ENCODE measurements around the gene EPHA7.

Gene EPHA7

DNA sequence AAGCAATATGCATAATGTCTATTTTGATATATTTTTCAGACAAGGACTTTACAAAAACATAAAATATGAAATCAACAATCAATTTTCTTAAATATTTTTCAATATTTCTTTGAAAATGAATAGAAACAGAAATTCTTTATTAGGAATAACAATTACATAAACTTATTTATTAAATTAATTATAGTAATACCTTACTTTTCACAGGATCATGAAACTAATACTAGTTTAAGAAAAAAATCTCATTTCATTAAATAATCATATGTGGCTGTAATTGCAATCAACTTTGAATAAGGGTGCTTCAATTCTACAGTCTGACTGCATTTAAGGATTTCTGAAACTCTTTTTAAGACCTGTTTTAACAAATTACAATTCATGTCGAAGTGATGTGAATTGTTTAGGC, 26.6 kb downstream of the EPHA7 start:
- no peak for DNase-seq

DNA sequence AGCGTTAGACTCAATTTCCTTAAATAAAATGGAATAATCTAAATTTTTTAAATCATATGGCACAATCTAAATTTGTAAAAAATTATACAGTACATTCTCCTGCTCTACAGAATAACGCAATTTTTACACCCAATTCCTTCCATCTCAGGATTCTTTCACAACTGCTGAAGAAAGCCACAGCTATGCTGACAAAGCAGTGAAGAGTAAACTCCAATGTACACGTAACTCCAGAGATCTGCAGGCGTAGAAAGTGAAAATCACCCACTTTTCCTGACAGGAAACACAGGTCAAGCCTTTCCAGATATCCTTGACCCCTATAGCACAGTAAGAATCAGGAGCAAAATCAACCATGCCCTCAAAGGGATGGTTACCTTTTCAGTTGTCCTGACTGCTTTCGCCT, 27.4 kb downstream of the EPHA7 start:
- no peak for DNase-seq

DNA sequence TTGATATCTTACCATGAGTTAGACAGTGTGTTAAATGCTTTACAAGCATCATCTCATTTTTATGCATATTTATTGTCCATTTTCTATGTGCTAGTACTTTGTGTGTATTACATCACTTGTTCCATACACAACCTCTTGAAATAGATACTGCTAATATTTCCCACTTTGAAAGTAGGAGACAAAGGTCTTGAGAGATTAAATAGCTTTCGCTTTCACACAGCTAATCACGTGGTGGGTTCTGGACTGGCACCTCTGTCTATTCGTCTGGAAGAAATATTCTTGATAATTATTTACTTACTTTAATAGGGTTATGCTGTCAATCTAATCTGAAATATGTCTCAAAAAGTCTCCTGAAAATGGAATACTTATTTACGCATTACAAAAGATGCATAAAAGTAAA, 30.2 kb downstream of the EPHA7 start:
- DNase-seq, result no peak

DNA sequence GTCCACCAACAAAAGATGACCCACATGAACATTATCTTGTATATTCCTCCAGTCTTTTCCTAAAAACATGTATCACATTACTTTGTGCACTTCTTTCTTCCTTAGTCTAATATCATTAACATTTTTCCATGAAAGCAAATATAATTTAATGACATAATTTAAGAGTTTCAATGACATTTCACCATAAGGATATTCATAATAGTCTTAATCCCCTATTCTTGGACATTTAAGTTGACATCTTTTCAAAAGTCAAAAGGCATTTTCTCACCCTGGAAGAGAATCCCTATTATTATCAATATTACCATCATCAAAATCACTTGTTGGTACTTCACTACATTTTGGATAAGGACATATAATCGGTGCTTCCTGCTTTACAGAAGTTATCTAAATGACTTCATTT, 31.3 kb downstream of the EPHA7 start:
- DNase-seq, result no peak

DNA sequence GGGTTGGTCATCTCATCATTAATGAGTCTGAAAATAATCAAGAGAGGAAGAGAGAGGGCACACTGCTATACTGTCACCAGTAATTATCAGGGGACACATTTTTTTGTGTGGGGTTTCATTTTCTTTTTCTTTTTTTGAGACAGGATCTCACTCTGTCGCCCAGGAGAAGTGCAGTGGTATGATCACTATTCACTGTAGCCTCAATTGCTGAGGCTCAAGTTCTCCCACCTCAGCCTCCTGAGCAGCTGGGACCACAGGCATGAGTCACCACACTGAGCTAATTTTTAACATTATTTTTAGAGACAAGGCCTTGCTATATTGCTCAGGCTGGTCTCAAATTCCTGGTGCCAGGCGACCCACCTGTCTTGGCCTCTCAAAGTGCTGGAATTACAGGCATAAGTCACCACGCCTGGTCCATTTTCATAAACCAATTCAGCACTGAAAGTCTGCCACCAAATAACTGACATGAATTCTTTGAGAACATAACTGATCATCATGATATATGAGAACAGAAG, 43.3 kb downstream of the EPHA7 start:
- no peak for DNase-seq

DNA sequence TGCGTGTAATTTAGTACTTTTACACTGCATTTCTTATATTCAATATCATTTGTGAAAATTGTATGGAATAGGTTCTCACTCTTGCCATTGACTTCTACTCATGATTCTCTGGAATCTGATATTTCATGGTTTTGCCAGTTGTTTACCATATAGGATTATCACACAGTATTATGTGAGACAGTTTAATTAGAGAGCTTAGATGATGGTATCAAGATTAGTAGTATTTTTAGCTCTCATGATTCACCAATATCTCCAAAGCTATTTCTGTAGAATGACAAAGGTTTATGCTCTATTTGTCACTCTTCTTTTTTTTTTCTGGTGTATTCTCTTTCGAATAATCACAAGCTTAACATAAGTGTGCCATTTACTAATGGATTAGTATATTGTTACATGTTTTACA, 45.9 kb downstream of the EPHA7 start:
- DNase-seq, result no peak

DNA sequence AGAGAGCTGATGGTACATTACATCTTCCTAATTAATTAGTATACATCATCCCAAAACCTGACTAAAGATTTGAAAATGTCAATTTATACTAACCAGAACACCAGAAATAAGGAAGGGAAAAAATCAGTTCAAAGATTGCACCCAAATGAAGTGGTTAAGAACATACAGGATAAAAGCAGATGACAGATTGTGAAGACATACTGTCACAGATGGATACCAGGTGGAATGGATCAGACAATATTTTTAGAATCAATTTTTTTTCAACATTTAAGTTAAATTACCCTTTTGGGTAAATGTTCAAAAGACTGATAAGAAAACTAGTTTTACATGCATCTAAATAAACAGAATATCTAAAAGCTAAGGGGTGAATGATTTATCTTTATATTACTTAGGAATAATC, 47.6 kb downstream of the EPHA7 start:
- no peak for DNase-seq

DNA sequence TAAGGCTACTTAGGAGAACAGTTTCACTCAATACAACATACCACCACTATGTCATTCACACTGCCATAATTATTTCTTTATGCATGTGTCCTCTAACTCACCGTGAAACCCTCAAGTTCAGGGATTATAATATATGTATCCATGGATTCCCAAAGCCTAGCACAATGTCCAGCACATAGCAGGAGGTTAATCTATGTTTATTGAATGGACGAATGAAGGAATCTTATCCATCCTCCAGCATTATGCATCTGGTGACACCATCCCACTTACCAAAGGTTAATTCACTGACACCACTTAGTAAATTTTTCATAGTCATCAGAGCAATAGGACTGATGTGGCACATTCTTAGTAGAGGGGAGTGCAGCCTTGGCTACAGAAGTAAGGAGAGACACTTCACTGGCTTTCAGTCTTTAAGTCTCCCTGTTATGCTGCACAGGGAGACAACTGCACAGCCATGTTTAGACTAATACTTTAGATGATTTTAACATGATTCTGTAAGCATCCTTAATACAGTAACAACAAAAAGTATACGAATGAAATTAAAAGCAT, 49.7 kb downstream of the EPHA7 start:
- DNase-seq, result no peak

DNA sequence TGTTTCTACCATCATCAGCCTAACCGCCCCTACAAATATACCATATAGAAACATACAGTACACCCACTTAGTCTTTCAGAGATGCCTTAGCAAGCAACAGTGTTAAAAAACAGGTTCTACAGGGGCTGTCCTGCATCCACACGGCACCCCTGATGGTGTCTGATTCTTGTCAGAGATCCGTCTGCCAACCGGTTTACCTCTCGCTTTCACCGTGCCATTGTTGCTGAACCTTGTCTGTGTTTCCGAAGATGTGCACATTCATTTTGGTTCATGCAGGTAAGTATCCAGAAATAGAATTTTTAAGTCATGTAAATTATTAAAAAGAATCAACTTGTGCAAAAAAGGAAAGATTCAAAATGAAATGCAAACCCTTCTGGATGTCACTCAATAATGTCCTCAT, 52.9 kb downstream of the EPHA7 start:
- DNase-seq, result no peak

DNA sequence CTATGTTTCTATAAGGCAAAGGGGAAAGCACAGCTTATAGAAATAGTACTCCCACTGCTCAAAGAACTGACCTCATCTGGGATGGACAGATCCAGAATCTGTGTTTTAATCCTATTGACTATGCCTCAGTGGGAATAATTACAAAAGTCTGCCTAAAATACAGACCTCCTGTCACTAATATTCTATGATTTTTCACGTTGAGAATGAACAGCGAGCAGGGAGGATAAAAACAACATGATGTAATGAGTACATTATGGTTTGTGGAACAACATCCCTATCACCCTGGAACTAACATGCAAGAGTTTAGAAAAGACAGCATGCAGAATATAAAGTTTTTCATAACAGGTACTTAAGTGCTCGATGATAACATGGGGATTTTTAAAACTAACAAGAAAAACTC, 53.9 kb downstream of the EPHA7 start:
- DNase-seq, result no peak

DNA sequence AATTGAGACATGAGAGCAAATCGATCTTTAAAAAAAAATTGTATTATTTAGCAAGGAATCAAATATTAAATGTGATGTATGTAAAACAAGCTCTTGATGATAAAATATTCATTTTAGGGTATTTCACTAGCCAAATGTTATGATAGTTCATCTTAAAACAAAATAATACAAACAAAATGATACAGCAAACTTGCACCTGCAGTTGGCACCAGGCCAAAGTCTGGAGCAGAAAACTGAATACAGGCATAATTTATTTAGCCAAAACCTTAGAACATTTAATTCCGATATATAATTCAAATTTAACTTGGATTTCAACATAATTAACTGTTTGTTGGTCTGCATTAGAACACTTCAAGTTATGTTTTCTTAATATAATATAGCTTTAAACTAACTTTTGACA, 60.9 kb downstream of the EPHA7 start:
- no peak for DNase-seq

DNA sequence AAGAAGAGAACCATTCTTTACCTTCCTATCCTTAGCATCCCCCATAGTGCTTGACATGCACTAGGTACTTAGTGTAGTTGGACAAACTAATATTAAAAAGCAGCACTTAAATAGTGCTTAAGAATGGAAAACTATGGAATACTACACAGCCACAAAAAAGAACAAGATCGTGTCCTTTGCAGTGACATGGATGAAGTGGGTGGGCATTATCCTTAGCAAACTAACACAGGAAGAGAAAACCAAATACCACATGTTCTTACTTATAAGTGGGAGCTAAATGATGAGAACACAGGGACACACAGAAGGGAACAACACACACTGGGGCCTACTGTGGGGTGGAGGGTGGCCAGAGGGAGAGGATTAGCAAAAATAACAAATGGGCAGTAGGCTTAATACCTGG, 66.8 kb downstream of the EPHA7 start:
- DNase-seq, result no peak

DNA sequence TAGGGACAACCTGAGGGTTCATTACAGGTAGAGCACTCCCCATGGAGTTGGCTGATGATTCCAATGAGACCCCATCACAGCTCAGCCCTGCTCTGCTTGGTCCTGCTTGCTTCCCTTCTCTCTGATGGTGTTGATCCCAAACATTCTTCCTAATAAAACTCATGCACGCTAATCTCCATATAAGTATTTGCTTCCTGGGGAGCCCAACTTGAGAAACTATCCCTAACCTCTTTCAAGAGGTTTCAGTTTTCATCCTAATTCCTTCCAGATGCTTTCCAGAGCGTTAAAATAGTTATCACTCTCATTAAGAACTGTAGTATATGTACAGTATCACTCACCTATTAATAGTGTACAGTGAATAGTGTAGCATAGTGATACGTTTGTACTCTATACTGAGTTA, 68.1 kb downstream of the EPHA7 start:
- no peak for DNase-seq

DNA sequence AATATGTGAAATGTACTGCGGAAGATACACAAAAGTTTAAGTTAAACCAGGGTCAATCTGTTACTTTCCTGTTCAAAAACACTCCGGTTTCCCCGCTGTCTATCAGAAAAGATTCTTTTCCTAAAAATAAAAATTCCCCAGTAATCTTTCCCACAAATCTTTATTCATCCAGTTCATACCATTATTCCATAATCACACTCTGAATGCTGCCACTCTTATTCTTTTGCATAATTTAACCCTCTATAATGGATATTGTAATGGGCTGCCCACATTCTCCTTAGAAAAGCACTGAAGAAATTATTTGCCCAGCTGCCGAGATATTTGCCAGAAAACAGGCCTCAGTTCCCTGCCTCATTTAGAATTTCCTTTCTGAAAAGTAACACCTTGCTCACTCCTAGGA, 68.6 kb downstream of the EPHA7 start:
- no peak for DNase-seq

DNA sequence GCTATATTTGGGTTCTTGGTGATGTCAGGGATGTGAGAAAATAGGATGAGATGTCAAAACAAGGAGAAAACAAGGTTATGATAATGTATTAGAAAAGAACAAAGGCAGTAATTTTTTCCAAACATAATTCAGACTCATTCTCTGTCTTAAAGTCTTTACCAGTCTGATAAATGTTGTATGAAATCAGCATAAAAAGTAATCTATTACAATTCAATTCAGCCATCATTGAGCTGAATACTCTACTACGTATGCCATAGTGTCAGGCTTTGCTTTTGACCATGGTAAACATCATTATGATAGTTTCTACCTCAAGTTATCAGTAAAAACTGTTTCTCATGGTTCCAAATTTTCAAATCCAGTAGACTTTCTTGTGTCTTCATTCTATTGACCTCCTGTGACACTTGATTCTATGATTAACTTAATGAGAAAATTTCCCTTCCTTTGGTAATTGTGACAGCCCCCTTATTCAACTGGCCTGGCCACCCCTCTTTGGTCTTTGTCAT, 75.0 kb downstream of the EPHA7 start:
- DNase-seq, result no peak

DNA sequence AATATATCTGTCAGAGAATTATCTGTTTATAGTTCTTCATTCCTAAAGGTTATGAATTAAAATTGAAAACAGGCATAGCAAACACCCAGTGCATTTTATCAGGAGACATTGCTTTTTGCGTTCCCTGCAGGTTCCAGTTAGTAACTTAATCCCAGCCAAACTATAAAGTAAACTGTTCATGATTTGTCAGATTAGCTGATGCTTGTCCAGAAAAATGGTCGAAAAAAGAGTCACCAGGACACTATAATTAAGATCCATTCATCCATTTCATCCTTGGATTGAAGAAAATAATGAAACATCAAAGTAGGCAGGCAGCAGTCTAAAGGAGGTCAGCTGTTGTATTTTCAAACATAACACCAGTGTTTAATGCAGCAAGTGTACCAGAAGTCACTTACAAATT, 75.9 kb downstream of the EPHA7 start:
- DNase-seq, result no peak

DNA sequence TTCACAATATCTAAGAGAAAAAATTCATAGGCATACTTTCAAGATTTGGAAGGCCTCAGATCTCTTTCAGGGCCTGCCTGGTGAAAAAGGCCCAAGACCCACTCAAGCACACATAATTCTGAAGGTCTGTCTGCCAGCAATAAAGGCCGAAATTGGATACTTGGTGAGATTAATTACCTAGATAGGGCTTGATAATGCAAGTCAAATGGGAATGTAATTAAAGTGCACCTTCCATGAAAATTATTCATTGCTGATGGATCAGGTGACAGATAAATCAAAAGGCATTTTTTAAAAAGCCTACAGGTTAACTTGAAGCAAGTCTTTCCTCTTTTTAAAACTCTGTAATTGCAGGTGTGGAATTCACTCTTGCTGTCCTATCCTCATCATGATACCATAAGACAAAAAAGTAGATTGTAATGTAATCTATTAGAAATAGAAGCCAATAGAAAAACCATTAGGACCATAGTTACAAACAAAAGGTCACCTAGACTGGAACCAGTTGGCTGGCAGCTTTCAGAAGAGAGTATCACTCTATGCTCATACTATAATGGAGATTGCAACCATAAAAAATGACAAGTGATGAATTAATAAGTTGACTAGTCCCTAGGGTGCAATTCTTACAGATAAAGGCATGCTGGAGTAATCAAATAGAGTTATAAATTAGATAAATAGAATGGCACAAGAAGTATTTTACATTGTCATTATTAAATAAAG, 77.3 kb downstream of the EPHA7 start:
- no peak for DNase-seq

DNA sequence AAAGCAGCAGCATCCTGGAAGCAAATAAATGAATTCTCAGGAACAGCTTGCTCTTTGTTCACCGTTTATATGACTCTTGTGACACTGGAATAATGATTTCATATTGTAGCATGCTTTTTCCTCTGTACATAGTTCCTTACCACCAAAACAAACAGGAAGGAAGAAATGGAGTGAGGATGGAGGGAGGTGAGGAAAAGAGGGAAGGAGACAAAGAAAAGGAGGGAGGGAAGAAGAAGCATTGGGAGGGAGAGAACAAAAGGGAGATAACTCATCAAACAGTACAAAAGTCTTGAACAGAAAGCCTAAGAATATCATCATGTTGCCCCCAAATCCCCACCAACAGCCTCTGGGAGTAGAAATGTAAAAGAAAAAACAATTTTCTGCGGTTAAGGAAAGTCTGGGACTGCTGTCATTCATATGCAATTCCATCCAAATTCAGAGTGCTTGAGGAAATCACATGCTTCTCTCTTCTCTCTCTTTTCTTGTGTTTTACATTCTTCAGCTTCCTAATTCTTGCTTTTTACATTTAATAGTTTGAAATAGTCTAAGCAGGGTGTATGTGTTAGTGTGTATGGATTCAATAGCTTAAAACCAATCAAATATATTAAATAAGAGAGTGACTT, 81.5 kb downstream of the EPHA7 start:
- DNase-seq, result no peak

DNA sequence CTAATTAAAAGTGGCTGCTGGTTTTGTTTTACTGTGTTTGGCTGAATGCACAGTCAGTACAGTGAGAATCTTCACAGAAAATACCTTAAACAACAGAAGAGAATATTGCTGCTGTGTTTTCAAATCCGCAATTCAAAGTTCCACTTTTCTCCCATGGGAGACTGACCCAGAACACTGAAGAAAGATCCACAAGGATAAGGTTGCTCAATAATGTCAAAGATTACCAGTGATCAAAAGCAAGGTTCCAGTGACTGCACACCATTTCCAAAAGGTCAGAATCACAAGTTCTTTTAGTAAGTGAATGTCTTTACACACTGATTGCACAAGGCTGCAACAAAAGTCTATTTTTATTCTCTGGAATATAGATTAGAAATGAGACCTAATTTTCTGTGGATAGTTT, 82.3 kb downstream of the EPHA7 start:
- no peak for DNase-seq

DNA sequence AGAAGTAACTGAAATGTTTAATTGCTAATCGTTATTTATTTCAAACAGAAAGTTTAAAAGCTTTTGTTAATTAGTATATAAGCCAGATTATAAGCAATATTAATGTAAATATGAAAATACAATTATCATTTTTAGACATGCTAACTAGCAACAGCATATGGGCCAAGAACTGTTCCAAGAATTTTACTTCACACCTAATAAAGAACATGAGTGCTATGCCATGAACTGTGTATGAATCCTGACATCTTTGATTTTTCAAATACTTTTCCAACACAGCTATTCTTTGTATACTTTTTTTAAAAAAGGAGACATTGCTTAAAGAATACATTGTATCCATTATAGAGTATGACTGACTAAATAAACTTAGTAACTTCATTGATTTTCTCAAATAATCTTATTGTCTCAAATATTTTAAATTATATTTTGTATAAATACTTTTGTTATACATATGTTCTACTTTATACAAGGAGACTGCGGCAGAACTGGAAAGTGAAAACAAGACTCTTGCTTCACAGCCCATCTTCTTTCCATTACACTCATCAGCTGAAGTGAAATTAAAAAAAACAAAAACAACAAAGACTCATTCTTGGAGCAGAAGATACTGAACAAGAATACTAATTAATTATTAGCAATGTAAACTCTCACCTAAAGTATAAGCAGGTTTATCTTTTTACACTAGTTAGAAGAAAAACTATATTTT, 89.9 kb downstream of the EPHA7 start:
- DNase-seq, result no peak

DNA sequence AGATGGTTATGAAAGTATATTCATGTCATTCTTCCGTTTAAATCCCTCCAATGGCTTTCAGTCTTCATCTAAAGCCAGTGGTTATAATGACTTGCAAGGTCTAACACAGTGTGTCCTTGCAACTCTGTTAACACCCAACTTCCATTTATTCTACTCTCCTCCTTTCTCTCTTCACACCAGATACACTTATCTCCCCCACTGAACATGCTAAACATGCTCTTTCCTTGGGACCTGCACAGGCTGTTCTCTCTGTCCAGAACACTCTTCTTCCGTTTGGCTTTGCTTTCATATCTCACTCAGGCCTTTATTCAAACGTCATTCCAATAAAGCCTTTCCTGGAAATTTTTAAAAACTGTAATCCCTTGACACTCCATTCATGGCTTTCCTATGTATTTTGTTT, 91.5 kb downstream of the EPHA7 start:
- no peak for DNase-seq

DNA sequence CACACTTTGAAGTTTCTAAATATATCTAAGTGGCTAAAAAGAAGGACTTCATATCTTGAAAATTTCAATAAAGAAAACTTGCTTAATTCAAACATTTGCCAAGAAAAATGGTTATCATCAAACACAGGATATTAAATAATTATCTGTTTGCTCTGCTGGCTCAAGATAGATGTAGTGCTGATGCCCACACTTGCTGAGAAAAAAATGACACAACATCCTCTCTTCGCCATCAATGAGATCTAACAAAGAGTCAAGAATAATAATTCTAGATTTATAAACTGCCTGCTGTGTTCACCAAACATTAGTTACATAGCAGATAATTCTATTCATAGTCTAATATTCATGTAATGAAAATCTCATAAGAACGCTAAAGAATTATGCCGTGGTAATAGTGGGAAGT, 93.6 kb downstream of the EPHA7 start:
- DNase-seq, result no peak

DNA sequence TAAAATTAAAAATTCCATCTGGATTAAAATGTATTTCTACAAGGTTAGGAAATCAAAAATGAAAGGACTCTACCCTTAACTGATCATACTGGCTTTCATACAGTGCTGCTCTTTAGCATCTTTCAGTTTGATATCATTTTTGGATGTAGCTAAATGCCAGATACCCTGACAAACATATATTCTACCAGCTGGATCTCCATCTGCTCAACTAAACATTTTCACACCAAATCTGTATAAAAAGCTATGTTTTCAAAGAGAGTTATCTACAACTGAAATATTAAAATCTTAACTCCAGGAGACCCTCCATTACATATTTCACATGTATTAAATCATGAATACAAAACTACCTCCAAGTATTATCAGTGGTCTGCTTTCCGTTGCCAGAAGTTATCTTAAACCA, 95.7 kb downstream of the EPHA7 start:
- no peak for DNase-seq

DNA sequence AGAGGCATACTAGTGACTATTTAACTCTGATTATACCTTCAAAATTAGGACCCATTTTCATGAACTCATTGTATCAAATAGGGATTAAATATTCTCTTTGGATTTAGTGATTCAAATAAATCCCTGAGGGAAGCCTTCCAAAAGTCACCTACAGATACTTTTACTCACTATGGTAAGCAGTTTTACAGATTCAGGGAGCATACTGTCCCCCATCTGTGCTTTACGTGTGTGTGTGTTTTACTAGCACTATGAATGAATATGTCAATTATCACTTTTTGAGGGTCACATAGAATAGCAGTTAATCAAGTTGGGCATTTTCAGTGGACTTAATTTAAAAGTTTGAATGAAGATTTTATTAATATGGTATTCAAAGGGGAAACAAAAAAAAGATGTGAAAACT, 96.7 kb downstream of the EPHA7 start:
- DNase-seq, result no peak

Measured in CD4-positive, alpha-beta T cell treated with Interleukin-12 subunit alpha and Interleukin-12 subunit beta, for 1 hour (primary cell).